ENCODE results near the gene GTPBP4. TPM values are rescaled to one million over a fixed set of nuclear protein-coding genes. Genes with fewer than 3 reads are reported as not detected.

The GTPBP4 gene
- total and polyA plus RNA-seq, 2 of the 13 experiments (the other 11 are each of a cell fraction or from before 2014, with no cell fraction given): 24.1 to 85.5 TPM

- TF ChIP-seq MTERF4 (CRISPR knock-in tag; IDR thresholded peaks at IDR 0.05): no peak; the same call in 1 of the 2 replicates
Measured at GRCh38 chr10:1056326-1057105, 68.3 kb downstream of the GTPBP4 start, which contains the start of gene WDR37 (continued).

- intact Hi-C loops (cut with micrococcal nuclease; ENCODE audit: unreplicated experiment) (no loop called here), in situ Hi-C loops (cut with HindIII; ENCODE audit: extremely low pct_ligation_motif_present, low pct_unique_long_range_greater_than_20kb) (no loop called here)
- H3K27me3 ChIP-seq (ENCODE audit: control insufficient read depth in 1 of 2, insufficient read depth in 2 of 2, low read length in 2 of 2): no peaks in the 10 kb centered on the region
- under 1% methylated on average over 16 of the region's 26 CpGs for WGBS (ENCODE audit: low lambda C conversion rate)
- CTCF ChIA-PET (ENCODE audit: low intra/inter-chr PET ratio, low total read pairs): no interaction called here
- H3K27ac ChIP-seq (ENCODE audit: extremely low read length, insufficient read depth, low read length): peak overlapping the region; percentile 80
- peak overlapping the region; percentile 81 for H3K4me2 ChIP-seq (ENCODE audit: low read depth, low read length)
- ATAC-seq: peak; percentile 39
- no peak for DNase-seq (ENCODE audit: low spot score)
- POLR2A ChIA-PET: interaction anchor here (1.0 kb wide), 1 partner anchor 8 kb away, joined by 6 read pairs; the partner anchor contains the start of gene IDI1
- peaks cover 89% of the 10 kb centered on the region for H3K79me2 ChIP-seq (ENCODE audit: insufficient read depth, low read length)
- H4K20me1 ChIP-seq (ENCODE audit: insufficient read depth, low read length): peaks cover 9% of the 10 kb centered on the region
- H2AFZ ChIP-seq (ENCODE audit: low read length): no peak overlapping the region
- no peak for FAIRE-seq
- BruUV-seq (replicated peaks): no TSS peak
- peaks cover 48% of the 10 kb centered on the region for H3K4me1 ChIP-seq (ENCODE audit: insufficient read depth, low read length)
- H3K9ac ChIP-seq (ENCODE audit: insufficient read depth, low read depth, low read length): peak overlapping the region; percentile 87
- peaks cover 1 to 25% of the 10 kb centered on the region in 2 experiments; a peak in 3 of 5 replicates for H3K36me3 ChIP-seq (replicated peaks in 1 of 2; ENCODE audit: control insufficient read depth in 1 of 2, insufficient read depth in 2 of 2, low read length in 2 of 2)
- peak overlapping the region; percentile 80 to 100 (median 99) for H3K4me3 ChIP-seq (replicated peaks in 1 of 3; ENCODE audit: insufficient read depth in 1 of 3, low read depth in 2 of 3, low read length in 3 of 3)
- H3K9me3 ChIP-seq (ENCODE audit: low read length): no peaks in the 10 kb centered on the region
- TF ChIP-seq MED13 (CRISPR knock-in tag; IDR thresholded peaks at IDR 0.05) (0 out of 2 replicates have a peak, but pooled peaks have one; percentile 0), ZFP91 (CRISPR knock-in tag; IDR thresholded peaks at IDR 0.05; ENCODE audit: borderline replicate concordance) (peak; percentile 53; the same call in 1 of the 2 replicates), ZNF704 (CRISPR knock-in tag; IDR thresholded peaks at IDR 0.05; ENCODE audit: borderline replicate concordance) (no peak), ZNF563 (CRISPR knock-in tag; IDR thresholded peaks at IDR 0.05) (no peak), ZNF562 (CRISPR knock-in tag; IDR thresholded peaks at IDR 0.05; ENCODE audit: borderline replicate concordance) (no peak), PHF21A (CRISPR knock-in tag; IDR thresholded peaks at IDR 0.05) (no peak), CHCHD3 (CRISPR knock-in tag; IDR thresholded peaks at IDR 0.05) (0 out of 2 replicates have a peak, but pooled peaks have one; percentile 15), ZNF337 (CRISPR knock-in tag; IDR thresholded peaks at IDR 0.05; ENCODE audit: borderline replicate concordance, low read depth) (0 out of 2 replicates have a peak, but pooled peaks have one; percentile 2), MNT (IDR thresholded peaks at IDR 0.05) (no peak), ZNF780A (CRISPR knock-in tag; IDR thresholded peaks at IDR 0.05) (0 out of 2 replicates have a peak, but pooled peaks have one; percentile 4), ZBTB20 (CRISPR knock-in tag; IDR thresholded peaks at IDR 0.05; ENCODE audit: borderline replicate concordance, low read depth) (0 out of 2 replicates have a peak, but pooled peaks have one; percentile 4), HOXA7 (CRISPR knock-in tag; IDR thresholded peaks at IDR 0.05) (no peak), ZNF530 (CRISPR knock-in tag; IDR thresholded peaks at IDR 0.05; ENCODE audit: low read depth) (no peak), SALL2 (CRISPR knock-in tag; IDR thresholded peaks at IDR 0.05) (no peak)
Measured at GRCh38 chr10:1057106-1057657, 68.9 kb downstream of the GTPBP4 start.

Measured in HepG2 (cell line).